Adipose tissue (tissue), 3 donors: ENCODE data around the gene RASA2. TPM values are rescaled to one million over a fixed set of nuclear protein-coding genes. Genes with fewer than 3 reads are reported as not detected.
"Not testable (repeated sequence)": the region's sequence is repeated elsewhere in the genome, so short reads cannot be mapped to it uniquely, and the experiment has no call there.

Source experiments
- H3K27ac ChIP-seq: one replicate; pipeline ENCODE4 v1.5.1; 2013; ENCODE audit warnings: low read depth, low read length
- WGBS, 3 donors: extraction: QIAGEN DNeasy Blood & Tissue Kit; methylation state at CpG; one replicate each; pipeline ENCODE4 v1.1.7; 2013; 5-methylcytosine and 5-hydroxymethylcytosine counted together
- polyA plus RNA-seq, 3 donors: library from polyadenylated mRNA; stranded (reverse); fragments of 200-250 nt; gene quantifications; one replicate each; pipeline ENCODE4 v1.2.3, GENCODE V29; 2013
- donor health status: healthy with polysubstance abuse.
- donor health status: Bipolar disorder and iron deficiency.
- donor health status: healthy.

Gene RASA2
- polyA plus RNA-seq, 3 donors = 2.4 to 6.0 (median 4.1) TPM

- no peak overlapping the region for H3K27ac ChIP-seq
Observed at GRCh38 chr3:141455603-141456300, 31.1 kb upstream of the RASA2 start.

GRCh38 chr3:141456301-141456625 is 30.6 kb upstream of the RASA2 start:
- H3K27ac ChIP-seq = no peak overlapping the region

More at GRCh38 chr3:141455603-141456300, 31.1 kb upstream of the RASA2 start:
- 69 to 75% (median 70%) methylated on average over 18 of the region's 18 CpGs for WGBS, 3 donors

GRCh38 chr3:141457624-141458236 is 29.1 kb upstream of the RASA2 start:
- no peak overlapping the region for H3K27ac ChIP-seq

More at GRCh38 chr3:141456301-141456625, 30.6 kb upstream of the RASA2 start:
- 75 to 89% (median 82%) methylated on average over 11 of the region's 11 CpGs for WGBS, 3 donors

DNA sequence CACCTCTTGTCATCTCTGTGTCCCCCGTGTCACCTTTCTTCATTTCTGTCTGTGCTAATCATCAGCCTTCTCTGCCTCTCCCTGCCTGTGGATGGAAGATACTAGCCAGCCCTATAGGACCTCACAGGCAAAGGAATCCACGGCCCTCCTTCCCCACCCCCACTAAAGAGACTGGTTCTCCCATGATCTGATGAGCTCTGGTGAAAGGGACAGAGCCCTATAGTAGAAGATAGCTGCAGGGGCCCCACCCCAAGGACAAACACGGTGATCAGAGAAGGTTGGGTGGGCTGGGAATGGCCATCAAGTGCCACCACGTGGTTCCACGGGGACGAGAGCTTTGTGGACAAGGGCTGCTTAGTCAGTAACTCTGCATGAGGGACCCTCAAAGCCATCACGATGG is 27.8 kb upstream of the RASA2 start:
- WGBS, 3 donors = 72 to 82% (median 79%) methylated on average over 7 of the region's 7 CpGs
- H3K27ac ChIP-seq = no peak overlapping the region

More at GRCh38 chr3:141457624-141458236, 29.1 kb upstream of the RASA2 start:
- 72 to 89% (median 87%) methylated on average over 3 of the region's 3 CpGs for WGBS, 3 donors

DNA sequence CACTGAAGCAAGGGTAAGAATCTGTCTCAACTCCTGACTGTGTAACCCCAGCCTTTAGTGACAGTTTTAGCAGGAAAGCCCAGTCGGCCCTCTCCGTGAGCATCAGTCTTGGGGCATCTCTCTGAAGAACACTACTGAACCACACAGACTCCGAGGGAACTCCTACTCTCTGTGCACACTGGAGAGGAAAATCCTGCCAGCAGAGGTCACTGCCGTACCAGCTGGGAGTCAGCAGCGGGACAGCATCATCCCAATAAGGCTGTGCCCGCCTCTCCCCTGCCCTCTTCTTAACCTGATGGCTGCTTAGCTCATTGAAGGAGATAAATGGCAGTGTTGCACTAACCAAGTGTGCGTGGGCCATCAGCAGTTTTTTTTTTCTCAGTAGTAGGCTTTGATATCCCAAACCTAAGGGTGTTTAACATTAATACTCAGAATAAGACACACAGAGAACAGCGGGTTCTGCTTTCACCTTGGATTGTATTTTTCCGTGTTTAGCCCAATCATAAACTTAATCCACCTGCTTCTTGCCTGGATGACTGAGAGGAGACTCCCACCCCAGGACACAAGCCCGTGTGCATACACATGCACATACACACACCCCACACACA is 26.6 kb upstream of the RASA2 start:
- whole genome bisulfite sequencing, 3 donors = 21 to 25% (median 24%) methylated on average over 10 of the region's 10 CpGs
- H3K27ac ChIP-seq = no peak overlapping the region

DNA sequence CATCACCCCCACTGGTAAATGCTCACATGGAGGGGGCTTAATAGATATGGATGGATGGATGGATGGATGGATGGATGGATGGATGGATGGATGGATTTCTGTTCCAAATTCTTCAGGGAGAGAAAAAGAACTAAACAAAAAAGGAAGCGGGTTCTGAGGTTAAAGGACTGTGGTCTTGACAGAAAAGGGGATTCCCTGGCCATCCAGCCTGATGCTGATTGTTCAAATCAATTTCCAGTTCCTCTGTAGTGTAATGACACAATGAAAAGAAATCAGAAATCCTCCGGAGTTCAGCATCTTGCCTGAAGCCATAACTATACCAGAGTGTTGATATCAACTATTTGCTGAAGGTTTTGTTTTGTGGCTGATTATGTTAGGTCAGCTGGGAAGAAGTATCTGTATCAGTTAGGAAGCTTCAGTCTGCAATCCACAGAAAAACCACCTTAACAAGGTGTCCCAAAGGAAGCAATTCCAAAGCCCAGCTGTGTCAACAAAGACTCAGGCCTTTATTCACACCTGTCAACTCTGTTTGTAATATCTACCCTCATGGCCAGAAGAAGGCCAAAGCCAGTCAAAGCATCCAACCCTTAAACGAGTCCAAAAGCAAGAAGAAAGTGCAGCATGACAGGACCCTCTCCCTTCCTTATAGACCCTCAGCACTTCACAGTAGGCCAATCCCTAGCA is 24.5 kb upstream of the RASA2 start:
- 64 to 70% (median 67%) methylated on average over 3 of the region's 3 CpGs for WGBS, 3 donors

DNA sequence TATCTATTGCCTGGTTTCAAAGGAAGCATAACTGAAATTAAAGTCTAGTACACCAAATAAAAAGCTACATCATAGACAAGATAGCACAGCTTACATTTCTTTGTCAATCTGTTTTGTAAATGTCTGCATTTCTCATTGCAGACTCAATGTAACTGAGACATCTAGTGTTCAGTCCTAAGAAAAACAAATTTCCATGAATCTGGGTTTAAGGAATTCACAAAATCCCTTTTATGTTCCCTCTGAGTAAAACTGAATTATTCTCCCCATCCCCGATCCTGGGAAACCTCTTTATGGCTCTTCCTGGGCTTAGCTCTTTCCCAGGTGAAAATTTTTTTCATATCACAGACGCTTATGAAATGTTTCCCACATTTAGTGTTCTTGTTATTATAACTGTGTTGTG is 21.6 kb upstream of the RASA2 start:
- H3K27ac ChIP-seq = no peak overlapping the region
- 60 to 72% (median 68%) methylated on average over 2 of the region's 2 CpGs for WGBS, 3 donors

More for the DNA sequence above, 24.5 kb upstream of the RASA2 start:
- H3K27ac ChIP-seq = no peak overlapping the region

- no peak overlapping the region for H3K27ac ChIP-seq
- 81 to 95% (median 92%) methylated on average over 3 of the region's 3 CpGs for WGBS, 3 donors
Observed at GRCh38 chr3:141466633-141467169, 20.1 kb upstream of the RASA2 start.

DNA sequence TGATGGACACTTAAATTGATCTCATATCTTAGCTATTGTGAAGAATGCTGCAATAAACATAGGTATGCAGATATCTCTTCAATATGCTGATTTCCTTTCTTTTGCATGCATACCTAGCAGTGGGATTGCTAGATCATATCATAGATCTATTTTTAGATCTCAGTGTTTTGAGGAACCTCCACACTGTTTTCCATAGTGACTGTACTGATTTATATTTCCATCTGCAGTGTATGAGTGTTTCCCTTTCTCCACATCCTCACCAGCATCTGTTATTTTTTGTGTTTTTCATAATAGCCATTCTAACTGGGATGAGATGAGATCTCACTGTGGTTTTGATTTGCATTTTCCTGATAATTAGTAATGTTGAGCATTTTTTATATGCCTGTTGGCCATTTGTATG is 17.1 kb upstream of the RASA2 start:
- no peak overlapping the region for H3K27ac ChIP-seq

- 80 to 93% (median 86%) methylated on average over 5 of the region's 5 CpGs for WGBS, 3 donors
- no peak overlapping the region for H3K27ac ChIP-seq
Observed at GRCh38 chr3:141471160-141471559, 15.7 kb upstream of the RASA2 start.

- no peak overlapping the region for H3K27ac ChIP-seq
- 78 to 91% (median 82%) methylated on average over 2 of the region's 2 CpGs for WGBS, 3 donors
Observed at GRCh38 chr3:141476033-141476432, 10.8 kb upstream of the RASA2 start.

DNA sequence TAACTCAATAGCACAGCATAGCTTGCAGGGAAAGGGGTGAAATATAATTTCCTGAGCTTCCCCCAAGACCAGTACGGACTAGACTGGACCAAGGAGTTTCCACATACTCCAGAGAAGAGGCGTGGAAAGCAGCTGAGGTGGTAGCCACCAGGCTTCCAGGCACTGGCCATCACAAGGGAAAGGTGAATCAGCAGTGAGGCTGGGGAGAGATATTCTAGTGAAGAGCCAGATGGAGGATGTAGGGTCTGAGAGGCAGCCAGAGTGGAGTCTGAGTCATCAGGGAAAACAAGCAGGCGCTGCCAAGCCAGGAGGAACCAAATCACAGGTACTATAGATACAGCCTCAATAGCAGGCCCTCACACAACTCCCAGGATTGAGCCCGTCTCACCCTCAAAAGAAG is 9.6 kb upstream of the RASA2 start:
- WGBS, 3 donors = 88 to 93% (median 89%) methylated on average over 4 of the region's 4 CpGs
- no peak overlapping the region for H3K27ac ChIP-seq

- no peak overlapping the region for H3K27ac ChIP-seq
- 70 to 87% (median 72%) methylated on average over 2 of the region's 2 CpGs for WGBS, 3 donors
Observed at GRCh38 chr3:141478139-141478538, 8.7 kb upstream of the RASA2 start.

- H3K27ac ChIP-seq = not testable (repeated sequence)
- WGBS, 3 donors = 83 to 91% (median 85%) methylated on average over 1 of the region's 1 CpG
Observed at GRCh38 chr3:141478840-141479239, 8.0 kb upstream of the RASA2 start.

DNA sequence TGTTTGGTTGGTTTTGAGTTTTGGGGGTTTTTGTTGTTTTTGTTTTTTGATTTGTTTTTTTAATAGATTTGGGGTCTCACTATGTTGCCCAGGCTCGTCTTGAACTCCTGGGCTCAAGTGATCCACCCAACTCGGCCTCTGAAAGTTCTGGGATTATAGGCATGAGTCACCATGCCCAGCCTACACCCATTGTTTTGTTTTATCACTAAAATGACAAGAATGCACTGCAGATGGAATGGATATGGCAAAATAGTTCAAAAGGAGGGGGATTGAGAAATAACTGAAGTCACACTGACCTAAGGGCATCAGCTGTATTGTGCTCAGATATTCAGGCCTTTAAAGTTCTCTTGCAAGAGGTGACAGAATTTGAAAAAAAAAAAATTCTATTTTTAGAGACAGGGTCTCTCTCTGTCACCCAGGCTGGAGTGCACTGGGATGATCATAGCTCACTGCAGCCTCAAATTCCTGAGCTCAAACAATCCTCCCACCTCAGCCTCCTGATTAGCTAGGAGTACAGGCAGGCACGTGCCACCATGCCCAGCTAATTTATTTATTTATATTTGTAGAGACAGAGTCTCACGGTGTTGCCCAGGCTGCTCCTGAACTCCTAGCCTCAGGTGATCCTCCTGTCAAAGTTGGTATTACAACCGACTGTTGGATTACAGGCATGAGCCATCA is 4.4 kb upstream of the RASA2 start:
- whole genome bisulfite sequencing, 3 donors = 81 to 90% (median 89%) methylated on average over 5 of the region's 5 CpGs
- no peak overlapping the region for H3K27ac ChIP-seq

DNA sequence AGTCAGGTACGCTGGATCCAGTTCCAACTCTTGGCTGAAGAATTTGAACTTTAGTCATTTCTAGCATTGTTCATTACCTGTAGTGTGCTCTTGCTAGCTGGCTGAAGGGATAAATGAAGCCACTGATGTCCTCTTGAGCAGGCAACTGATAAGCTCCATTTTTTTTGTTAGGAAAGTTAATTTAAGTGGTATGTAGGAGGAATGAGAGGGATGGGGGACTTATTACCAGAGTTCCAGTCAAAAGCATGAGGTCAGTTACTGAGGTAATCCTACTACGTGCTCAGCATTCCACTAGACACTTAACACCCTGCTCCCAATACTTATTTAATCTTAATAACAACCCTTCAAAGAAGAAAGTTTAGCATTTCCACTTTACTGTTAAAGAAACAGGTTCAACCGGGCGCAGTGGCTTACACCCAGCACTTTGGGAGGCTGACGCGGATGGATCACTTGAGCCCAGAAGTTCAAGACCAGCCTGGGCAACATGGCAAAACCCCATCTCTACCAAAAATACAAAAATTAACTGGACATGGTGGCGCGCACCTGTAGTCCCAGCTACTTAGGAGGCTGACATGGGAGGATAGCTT is 2.0 kb upstream of the RASA2 start:
- WGBS, 3 donors = 91 to 96% (median 93%) methylated on average over 8 of the region's 8 CpGs
- no peak overlapping the region for H3K27ac ChIP-seq

- no peak overlapping the region for H3K27ac ChIP-seq
- 43 to 51% (median 50%) methylated on average over 10 of the region's 10 CpGs for WGBS, 3 donors
Observed at GRCh38 chr3:141485641-141486495, 959 bp upstream of the RASA2 start.

- no peak overlapping the region for H3K27ac ChIP-seq
- whole genome bisulfite sequencing, 3 donors = 6% methylated on average over 4 of the region's 4 CpGs
Observed at GRCh38 chr3:141486496-141486745, 406 bp upstream of the RASA2 start.
